Hepatocyte (in vitro differentiated cells): ENCODE results near the gene ZFR2. TPM values are rescaled to one million over a fixed set of nuclear protein-coding genes. Genes with fewer than 3 reads are reported as not detected.

Experiments
- DNase-seq: peaks from one replicate; pipeline ENCODE4 v3.0.0-alpha.2; 2016; ENCODE audit warnings: low spot score
- H2AFZ ChIP-seq: fragments of 200-600 bp; sonication (generic); 2 replicates; pipeline ENCODE4 v1.6.0; 2016; ENCODE audit warnings: antibody characterized with exemption, mild to moderate bottlenecking
- H3K27ac ChIP-seq: fragments of 200-600 bp; sonication (generic); 2 replicates; pipeline ENCODE4 v1.5.1; 2016; ENCODE audit warnings: mild to moderate bottlenecking
- H3K27me3 ChIP-seq: fragments of 200-600 bp; sonication (generic); 2 replicates; pipeline ENCODE4 v1.6.1; 2016
- H3K36me3 ChIP-seq: fragments of 200-600 bp; sonication (generic); replicated peaks from 2 replicates; pipeline ENCODE4 v1.5.1; 2016; ENCODE audit warnings: low read depth; ENCODE audit not compliant: insufficient read depth
- H3K4me1 ChIP-seq: fragments of 200-600 bp; sonication (generic); 2 replicates; pipeline ENCODE4 v1.5.1; 2016; ENCODE audit warnings: mild to moderate bottlenecking, moderate library complexity; ENCODE audit not compliant: insufficient read depth
- H3K4me2 ChIP-seq: fragments of 200-600 bp; sonication (generic); 2 replicates; pipeline ENCODE4 v1.6.0; 2016
- H3K4me3 ChIP-seq: fragments of 200-600 bp; sonication (generic); 2 replicates; pipeline ENCODE4 v1.5.1; 2016; ENCODE audit warnings: mild to moderate bottlenecking
- H3K79me2 ChIP-seq: fragments of 200-600 bp; sonication (generic); 2 replicates; pipeline ENCODE4 v1.6.0; 2017; ENCODE audit warnings: mild to moderate bottlenecking
- H3K9me2 ChIP-seq: fragments of 200-600 bp; sonication (generic); replicated peaks from 2 replicates; pipeline ENCODE4 v1.6.0; 2017; ENCODE audit warnings: mild to moderate bottlenecking; ENCODE audit not compliant: insufficient read depth
- H3K9me3 ChIP-seq: fragments of 200-600 bp; sonication (generic); 2 replicates; pipeline ENCODE4 v1.5.1; 2016; ENCODE audit warnings: low read depth, mild to moderate bottlenecking
- H4K20me1 ChIP-seq: fragments of 200-600 bp; sonication (generic); 2 replicates; pipeline ENCODE4 v1.6.0; 2016; ENCODE audit warnings: mild to moderate bottlenecking; ENCODE audit not compliant: insufficient read depth, poor library complexity, severe bottlenecking
- CTCF ChIP-seq: fragments of 200-600 bp; sonication (generic); IDR thresholded peaks from 2 replicates; pipeline ENCODE4 v1.5.1; 2016; ENCODE audit warnings: antibody characterized with exemption, mild to moderate bottlenecking; ENCODE audit not compliant: poor library complexity
- EZH2 ChIP-seq: fragments of 200-600 bp; sonication (generic); IDR thresholded peaks from 2 replicates; pipeline ENCODE4 v1.6.1; 2016; ENCODE audit warnings: antibody characterized with exemption, mild to moderate bottlenecking, borderline replicate concordance
- EZH2phosphoT487 ChIP-seq: fragments of 200-600 bp; sonication (generic); IDR thresholded peaks from one replicate; pipeline ENCODE4 v1.6.1; 2018; ENCODE audit warnings: antibody characterized with exemption, mild to moderate bottlenecking, low read depth, moderate library complexity; ENCODE audit not compliant: unreplicated experiment, severe bottlenecking
- WGBS: methylation state at CpG from one replicate; pipeline ENCODE4 v1.1.6; 2016; ENCODE audit warnings: low lambda C conversion rate; ENCODE audit errors: missing lambda C conversion rate; 5-methylcytosine and 5-hydroxymethylcytosine counted together
- polyA plus RNA-seq: library from polyadenylated mRNA; unstranded; fragments of >200 nt; fragmentation: Nextera tagmentation; extraction: Ambion mirVana; gene quantifications from 2 replicates; pipeline ENCODE4 v1.2.1, GENCODE V29; 2016
- total RNA-seq: library from RNA; depleted of rRNA; stranded (reverse); fragments of >200 nt; gene quantifications from 2 replicates; pipeline ENCODE4 v1.2.3, GENCODE V29; 2014

ZFR2 gene
- total and polyA plus RNA-seq, 2 experiments from 2014 or later, result 0.97 to 1.7 TPM

- no peak overlapping the region for H3K27ac ChIP-seq
- no peaks in the 10 kb centered on the region for H3K9me3 ChIP-seq
- DNase-seq, result no peak
- H3K79me2 ChIP-seq, result no peaks in the 10 kb centered on the region
- H3K4me1 ChIP-seq, result no peaks in the 10 kb centered on the region
- TF ChIP-seq CTCF (no peak), EZH2 (no peak), EZH2phosphoT487 (no peak)
- H4K20me1 ChIP-seq, result no peaks in the 10 kb centered on the region
- no peak overlapping the region for H2AFZ ChIP-seq
- H3K4me2 ChIP-seq, result no peak overlapping the region
- H3K36me3 ChIP-seq, result no peaks in the 10 kb centered on the region
- no peaks in the 10 kb centered on the region for H3K27me3 ChIP-seq
- WGBS, result 90% methylated on average over 22 of the region's 22 CpGs
- H3K4me3 ChIP-seq, result no peak overlapping the region
- H3K9me2 ChIP-seq, result no peaks in the 10 kb centered on the region
Observed at GRCh38 chr19:3813473-3814392, 55.1 kb downstream of the ZFR2 start.

- TF ChIP-seq EZH2, result no peak
- TF ChIP-seq EZH2phosphoT487, result no peak
- no peak for TF ChIP-seq CTCF
- no peak overlapping the region for H3K4me3 ChIP-seq
- no peaks in the 10 kb centered on the region for H3K27me3 ChIP-seq
- H3K36me3 ChIP-seq, result no peaks in the 10 kb centered on the region
- 93% methylated on average over 27 of the region's 38 CpGs for WGBS
- no peak overlapping the region for H3K27ac ChIP-seq
- no peak overlapping the region for H2AFZ ChIP-seq
- no peaks in the 10 kb centered on the region for H4K20me1 ChIP-seq
- no peaks in the 10 kb centered on the region for H3K9me2 ChIP-seq
- no peaks in the 10 kb centered on the region for H3K4me1 ChIP-seq
- H3K4me2 ChIP-seq, result no peak overlapping the region
- no peaks in the 10 kb centered on the region for H3K79me2 ChIP-seq
- no peaks in the 10 kb centered on the region for H3K9me3 ChIP-seq
- DNase-seq, result no peak
Observed at GRCh38 chr19:3810708-3811355, 58.0 kb downstream of the ZFR2 start.

GRCh38 chr19:3809881-3810707 lies 58.7 kb downstream of the ZFR2 start:
- DNase-seq, result no peak
- WGBS, result 83% methylated on average over 17 of the region's 26 CpGs
- H3K9me3 ChIP-seq, result no peaks in the 10 kb centered on the region
- H3K9me2 ChIP-seq, result no peaks in the 10 kb centered on the region
- no peak overlapping the region for H3K27ac ChIP-seq
- no peaks in the 10 kb centered on the region for H4K20me1 ChIP-seq
- H3K79me2 ChIP-seq, result no peaks in the 10 kb centered on the region
- TF ChIP-seq CTCF (no peak), EZH2phosphoT487 (no peak), EZH2 (no peak)
- no peak overlapping the region for H2AFZ ChIP-seq
- no peaks in the 10 kb centered on the region for H3K36me3 ChIP-seq
- H3K4me1 ChIP-seq, result no peaks in the 10 kb centered on the region
- no peak overlapping the region for H3K4me3 ChIP-seq
- H3K27me3 ChIP-seq, result no peaks in the 10 kb centered on the region
- no peak overlapping the region for H3K4me2 ChIP-seq
